SK-N-SH (cell line): ENCODE results near the gene KDM2A. TPM values are rescaled to one million over a fixed set of nuclear protein-coding genes. Genes with fewer than 3 reads are reported as not detected.
"Not testable (repeated sequence)": the region's sequence is repeated elsewhere in the genome, so short reads cannot be mapped to it uniquely, and the experiment has no call there.

Experiments used
- CTCF ChIA-PET: fragments of 300-600, 350-600 bp; formaldehyde crosslinking; extraction: SDS; loops from one replicate; lab custom pipeline; 2021; lab: Yijun Ruan, JAX
- POLR2A ChIA-PET: fragments of 350-600 bp; sonication (Branson Sonifier 250); formaldehyde crosslinking; extraction: SDS; loops from one replicate; lab custom pipeline; 2020; ENCODE audit warnings: antibody characterized with exemption, inconsistent platforms; lab: Yijun Ruan, JAX
- DNase-seq: peaks from one replicate; pipeline ENCODE4 v3.0.0; 2012
- H2AFZ ChIP-seq: fragments of 200-600 bp; sonication (generic); 2 replicates; pipeline ENCODE4 v1.8.1; 2016; ENCODE audit warnings: antibody characterized with exemption, mild to moderate bottlenecking, low read depth
- H3F3A ChIP-seq: fragments of 200-600 bp; sonication (generic); replicated peaks from 2 replicates; pipeline ENCODE3; 2016; ENCODE audit warnings: antibody characterized with exemption, mild to moderate bottlenecking; ENCODE audit not compliant: insufficient read depth
- H3K27ac ChIP-seq, 2 experiments: fragments of 200-500 bp in 1 of 2; fragments of 200-600 bp in 1 of 2; sonication (Bioruptor generic) in 1 of 2; sonication (generic), shearing (Covaris generic) in 1 of 2; 2 replicates each; pipeline versions ENCODE4 v1.5.1 to v1.6.1; 2014 to 2016; ENCODE audit warnings: low read depth in 2 of 2, inconsistent platforms in 1 of 2, low read length in 1 of 2, mild to moderate bottlenecking in 1 of 2, mixed read lengths in 1 of 2
- H3K27me3 ChIP-seq: fragments of 200-600 bp; sonication (generic), shearing (Covaris generic); 2 replicates; pipeline ENCODE4 v1.6.1; 2016; ENCODE audit warnings: mixed run types; ENCODE audit not compliant: insufficient read depth
- H3K36me3 ChIP-seq, 2 experiments: fragments of 200-500 bp in 1 of 2; fragments of 200-600 bp in 1 of 2; sonication (Bioruptor generic) in 1 of 2; sonication (generic) in 1 of 2; replicated peaks in 1 of 2; 2 replicates each; pipeline versions ENCODE3 to v1.5.1; 2014 to 2016; ENCODE audit warnings: low read length in 1 of 2, mild to moderate bottlenecking in 1 of 2; ENCODE audit not compliant: insufficient read depth in 2 of 2, control insufficient read depth in 1 of 2
- H3K4me1 ChIP-seq, 2 experiments: fragments of 200-500 bp in 1 of 2; fragments of 200-600 bp in 1 of 2; sonication (Bioruptor generic) in 1 of 2; sonication (generic), shearing (Covaris generic) in 1 of 2; 2 replicates each; pipeline versions ENCODE4 v1.5.1 to v1.6.1; 2014 to 2016; ENCODE audit warnings: low read depth in 1 of 2, low read length in 1 of 2, mixed run types in 1 of 2; ENCODE audit not compliant: insufficient read depth in 2 of 2, control insufficient read depth in 1 of 2
- H3K4me2 ChIP-seq: fragments of 200-600 bp; sonication (generic), shearing (Covaris generic); 2 replicates; pipeline ENCODE4 v1.6.1; 2017; ENCODE audit warnings: mixed run types
- H3K4me3 ChIP-seq, 2 experiments: fragments of 200-500 bp in 1 of 2; fragments of 200-600 bp in 1 of 2; sonication (Bioruptor generic) in 1 of 2; sonication (generic), shearing (Covaris generic) in 1 of 2; 2 replicates each; pipeline versions ENCODE4 v1.5.1 to v1.8.1; 2014 to 2016; ENCODE audit warnings: low read depth in 2 of 2, inconsistent platforms in 1 of 2, low read length in 1 of 2, mild to moderate bottlenecking in 1 of 2, mixed read lengths in 1 of 2, moderate library complexity in 1 of 2
- H3K79me2 ChIP-seq: fragments of 200-600 bp; sonication (generic); 2 replicates; pipeline ENCODE4 v1.8.1; 2017; ENCODE audit warnings: mild to moderate bottlenecking; ENCODE audit not compliant: insufficient read depth
- H3K9ac ChIP-seq: fragments of 200-600 bp; sonication (generic); 2 replicates; pipeline ENCODE4 v1.6.1; 2017; ENCODE audit warnings: mixed run types
- H3K9me2 ChIP-seq: fragments of 200-600 bp; sonication (generic); 2 replicates; pipeline ENCODE4 v1.6.1; 2017; ENCODE audit warnings: mixed run types
- H3K9me3 ChIP-seq: fragments of 200-600 bp; sonication (generic); 2 replicates; pipeline ENCODE4 v1.6.1; 2017; ENCODE audit warnings: mixed run types, mild to moderate bottlenecking, moderate library complexity
- H4K20me1 ChIP-seq: fragments of 200-600 bp; sonication (generic); 2 replicates; pipeline ENCODE4 v1.6.1; 2017; ENCODE audit warnings: mild to moderate bottlenecking, mixed run types; ENCODE audit not compliant: insufficient read depth
- CHD2 ChIP-seq: fragments of 150-350 bp; IDR thresholded peaks from 2 replicates; pipeline ENCODE4 v1.6.1; 2018; ENCODE audit warnings: low read length; ENCODE audit not compliant: partially characterized antibody
- CTCF ChIP-seq: fragments of 200-600 bp; sonication (generic); IDR thresholded peaks from 2 replicates; pipeline ENCODE4 v1.6.1; 2017; ENCODE audit warnings: antibody characterized with exemption, mild to moderate bottlenecking, moderate library complexity
- IRF3 ChIP-seq: fragments of 150-350 bp; IDR thresholded peaks from 2 replicates; pipeline ENCODE4 v1.6.1; 2016; ENCODE audit warnings: mild to moderate bottlenecking, low read depth, low read length
- MXI1 ChIP-seq: IDR thresholded peaks from 2 replicates; pipeline ENCODE4 v1.6.1; 2012; ENCODE audit warnings: mild to moderate bottlenecking, low read depth, low read length, improper control_type of control experiment
- NFIC ChIP-seq: IDR thresholded peaks from 2 replicates; pipeline ENCODE4 v1.4.0; 2012; ENCODE audit warnings: borderline replicate concordance
- NRF1 ChIP-seq: IDR thresholded peaks from 2 replicates; pipeline ENCODE4 v1.6.1; 2012; ENCODE audit warnings: low read depth, mild to moderate bottlenecking, low read length
- POLR2AphosphoS5 ChIP-seq: IDR thresholded peaks from 2 replicates; pipeline ENCODE4 v1.6.1; 2012; ENCODE audit warnings: low read depth, low read length
- REST ChIP-seq: IDR thresholded peaks from 2 replicates; pipeline ENCODE4 v1.6.1; 2012; ENCODE audit warnings: mild to moderate bottlenecking, low read depth, low read length, moderate library complexity
- TAF1 ChIP-seq: IDR thresholded peaks from 2 replicates; pipeline ENCODE4 v1.6.1; 2012; ENCODE audit warnings: low read depth, mild to moderate bottlenecking, low read length, moderate library complexity, borderline replicate concordance
- YY1 ChIP-seq: IDR thresholded peaks from 2 replicates; pipeline ENCODE4 v1.4.0; 2012; ENCODE audit warnings: low read depth, mild to moderate bottlenecking
- WGBS: methylation state at CpG from one replicate; pipeline ENCODE4 v1.1.6; 2017; ENCODE audit warnings: low lambda C conversion rate; 5-methylcytosine and 5-hydroxymethylcytosine counted together
- polyA plus RNA-seq, 3 experiments: library from polyadenylated mRNA; depleted of rRNA; stranded (reverse); fragments of >200 nt; gene quantifications; 2 replicates each; pipeline ENCODE4 v1.2.3, GENCODE V29; 2012

Gene KDM2A
- polyA plus RNA-seq, 1 of the 3 experiments (the other 2 are of a cell fraction), result 28.4 TPM

GRCh38 chr11:67126986-67127385 lies 7.9 kb downstream of the KDM2A start (continued):
- TF ChIP-seq IRF3 (no peak), MXI1 (no peak), TAF1 (no peak), NRF1 (no peak), REST (no peak)

- H3K36me3 ChIP-seq, result peaks cover 19 to 31% of the 10 kb centered on the region in 2 experiments
- peaks cover 99% of the 10 kb centered on the region for H3K79me2 ChIP-seq
- H3K27ac ChIP-seq, H3K9ac ChIP-seq, H3K9me2 ChIP-seq, H3K4me2 ChIP-seq, H3F3A ChIP-seq, H3K9me3 ChIP-seq, H3K27me3 ChIP-seq, DNase-seq, H2AFZ ChIP-seq, H3K4me1 ChIP-seq, H3K4me3 ChIP-seq, POLR2A ChIA-PET: not testable (repeated sequence)
- WGBS, result 92% methylated on average over 10 of the region's 10 CpGs
- CTCF ChIA-PET, result interaction anchor here (2.3 kb wide), 1 partner anchor 10 kb away, joined by 6 read pairs; no protein-coding TSS in a partner anchor
- H4K20me1 ChIP-seq, result peaks cover 51% of the 10 kb centered on the region
These were observed 11.8 kb downstream of the KDM2A start for GRCh38 chr11:67130861-67131260.

GRCh38 chr11:67136156-67136555 lies 17.1 kb downstream of the KDM2A start:
- 96% methylated on average over 1 of the region's 1 CpG for WGBS
- peaks cover 23% of the 10 kb centered on the region for H4K20me1 ChIP-seq
- no peaks in the 10 kb centered on the region for H3K9me3 ChIP-seq
- no peak overlapping the region for H3K9ac ChIP-seq
- H3K27ac ChIP-seq, result no peak overlapping the region
- no peaks in the 10 kb centered on the region for H3K9me2 ChIP-seq
- no peaks in the 10 kb centered on the region for H3K4me1 ChIP-seq
- no peaks in the 10 kb centered on the region for H3F3A ChIP-seq
- CTCF ChIA-PET, result interaction anchor here (1.5 kb wide), 1 partner anchor 126 kb away, joined by 4 read pairs; no protein-coding TSS in a partner anchor
- H2AFZ ChIP-seq, result no peak overlapping the region
- POLR2A ChIA-PET, result no interaction called here
- H3K27me3 ChIP-seq, result no peaks in the 10 kb centered on the region
- TF ChIP-seq CHD2 (no peak), NFIC (no peak), CTCF (no peak), YY1 (no peak), POLR2AphosphoS5 (no peak)
- peaks cover 26 to 53% of the 10 kb centered on the region in 2 experiments for H3K36me3 ChIP-seq
- no peak for DNase-seq
- H3K79me2 ChIP-seq, result peaks cover 95% of the 10 kb centered on the region
- H3K4me2 ChIP-seq, result no peak overlapping the region
- H3K4me3 ChIP-seq, result no peak overlapping the region
